Dermis blood vessel endothelial cell (primary cell): ENCODE data around the gene CENPQ. TPM values are rescaled to one million over a fixed set of nuclear protein-coding genes. Genes with fewer than 3 reads are reported as not detected.

Source experiments
- total RNA-seq: library from RNA; depleted of rRNA; stranded (reverse); fragments of >200 nt; gene quantifications from 2 replicates; pipeline ENCODE4 v1.2.3, GENCODE V29; 2014

The CENPQ gene
- total RNA-seq, 1 donor from 2014 or later: 5.1 TPM

Other genes with a start within 250 kb of the CENPQ start
- gene MMUT, start 117 bp upstream of the CENPQ start, total RNA-seq: 11.1 and 23.3 TPM in 2 replicates
- not detected in 2 replicates for gene GLYATL3, start 36.6 kb downstream of the CENPQ start, total RNA-seq
- 42.3 and 60.4 TPM in 2 replicates for gene C6orf141, start 87.3 kb downstream of the CENPQ start, total RNA-seq
- gene RHAG, start 173.5 kb downstream of the CENPQ start, total RNA-seq: not detected in 2 replicates